Lower leg skin (tissue), 4 donors: Measurements from ENCODE around the gene PSAPL1. TPM values are rescaled to one million over a fixed set of nuclear protein-coding genes. Genes with fewer than 3 reads are reported as not detected.

Experiments
- DNase-seq, 2 donors: peaks; one replicate each; pipeline ENCODE4 v3.0.0-alpha.2; 2019; ENCODE audit warnings: low spot score in 2 of 2
- H3K4me3 ChIP-seq: fragments of 200-600 bp; sonication (generic); 2 replicates; pipeline ENCODE4 v1.5.1; 2017; ENCODE audit warnings: mild to moderate bottlenecking, low read depth; ENCODE audit not compliant: poor library complexity, severe bottlenecking
- CTCF ChIP-seq, 3 donors: fragments of 450-650 bp; IDR thresholded peaks; one replicate each; pipeline ENCODE4 v1.5.1; 2016; ENCODE audit warnings: antibody characterized with exemption in 3 of 3, mild to moderate bottlenecking in 3 of 3, moderate library complexity in 2 of 3
- POLR2A ChIP-seq, 2 donors: fragments of 450-650 bp; IDR thresholded peaks; one replicate each; pipeline ENCODE4 v1.6.1; 2016 to 2017; ENCODE audit warnings: antibody characterized with exemption in 2 of 2, mild to moderate bottlenecking in 1 of 2, moderate library complexity in 1 of 2
- WGBS, 2 donors: methylation state at CpG; one replicate each; pipeline ENCODE4 v1.1.5; 2018; 5-methylcytosine and 5-hydroxymethylcytosine counted together
- intact Hi-C: fragments of 100-400 bp; cut with DNase I; formaldehyde crosslinking; loops from one replicate; pipeline ENCODE4 v1.15.0; 2023; ENCODE audit warnings: low total_unique reads
- microRNA-seq, 2 donors: library from miRNA; unstranded; fragments of <30 nt; microRNA quantifications; one replicate each; pipeline ENCODE4, GENCODE V29; 2016; ENCODE audit warnings: borderline replicate concordance in 2 of 2, borderline number of aligned reads in 1 of 2
- total RNA-seq, 4 donors: library from RNA; depleted of rRNA; stranded (reverse); fragments of >200 nt; gene quantifications; one replicate each; pipeline ENCODE4 v1.1.0, GENCODE V29; 2016

The PSAPL1 gene
- total RNA-seq, 4 donors from 2014 or later: 142 to 570 (median 249) TPM

GRCh38 chr4:7384003-7384928 is 50.5 kb downstream of the PSAPL1 start:
- TF ChIP-seq CTCF (IDR thresholded peaks at IDR 0.05) (no peak), POLR2A (IDR thresholded peaks at IDR 0.05) (no peak)
- no peak overlapping the region for H3K4me3 ChIP-seq
- DNase-seq: peak in 1 of 2 donors; percentile 78
- intact Hi-C loops: no loop called here
- 79 to 85% methylated on average over 28 of the region's 28 CpGs for WGBS, 2 donors

GRCh38 chr4:7383266-7383665 is 51.5 kb downstream of the PSAPL1 start:
- TF ChIP-seq CTCF (IDR thresholded peaks at IDR 0.05) (no peak), POLR2A (IDR thresholded peaks at IDR 0.05) (no peak)
- intact Hi-C loops: no loop called here
- WGBS, 2 donors: 59 to 63% methylated on average over 8 of the region's 8 CpGs
- no peak overlapping the region for H3K4me3 ChIP-seq
- no peak for DNase-seq

GRCh38 chr4:7382634-7383014 is 52.1 kb downstream of the PSAPL1 start:
- no peak for DNase-seq
- no peak overlapping the region for H3K4me3 ChIP-seq
- 58 to 63% methylated on average over 8 of the region's 8 CpGs for WGBS, 2 donors
- intact Hi-C loops: no loop called here
- no peak for TF ChIP-seq POLR2A (IDR thresholded peaks at IDR 0.05)

GRCh38 chr4:7381890-7382633 is 52.7 kb downstream of the PSAPL1 start:
- H3K4me3 ChIP-seq: no peak overlapping the region
- TF ChIP-seq POLR2A (IDR thresholded peaks at IDR 0.05) (no peak), CTCF (IDR thresholded peaks at IDR 0.05) (no peak)
- DNase-seq: peak in 1 of 2 donors; percentile 69
- 84% methylated on average over 9 of the region's 9 CpGs for WGBS, 2 donors
- intact Hi-C loops: no loop called here

GRCh38 chr4:7381221-7381889 is 53.4 kb downstream of the PSAPL1 start:
- no peak overlapping the region for H3K4me3 ChIP-seq
- peak in 1 of 2 donors; percentile 65 for DNase-seq
- no peak for TF ChIP-seq CTCF (IDR thresholded peaks at IDR 0.05)
- no peak for TF ChIP-seq POLR2A (IDR thresholded peaks at IDR 0.05)
- intact Hi-C loops: no loop called here
- WGBS, 2 donors: 46 to 54% methylated on average over 9 of the region's 9 CpGs

Small RNA genes within 50 kb of the gene (microRNA-seq; reads per million reads assigned to microRNA genes)
- gene MIR4274: 0 reads per million in 2 donors

Other genes starting within 250 kb of the PSAPL1 start
- gene SORCS2, start 242.4 kb downstream of the PSAPL1 start, total RNA-seq: 1 to 10 TPM; 1.1 to 6.4 (median 1.5) TPM